Astrocyte (in vitro differentiated cells and primary cell): ENCODE results near the gene DQX1. TPM values are rescaled to one million over a fixed set of nuclear protein-coding genes. Genes with fewer than 3 reads are reported as not detected.

Experiments used
- DNase-seq: peaks from one replicate; pipeline ENCODE4 v3.0.0-alpha.2; 2010; ENCODE audit warnings: low read depth
- FAIRE-seq: peaks from 2 replicates; lab custom pipeline; 2011; peaks lifted over from hg19 to GRCh38; lab: Jason Lieb, UNC
- H2AFZ ChIP-seq: 2 replicates; pipeline ENCODE4 v1.6.0; 2012; ENCODE audit warnings: low read depth, low read length, inconsistent platforms
- H3K27ac ChIP-seq: 2 replicates; pipeline ENCODE4 v1.5.1; 2011; ENCODE audit warnings: low read depth, low read length, inconsistent platforms
- H3K27me3 ChIP-seq: 2 replicates; pipeline ENCODE4 v1.6.0; 2011; ENCODE audit warnings: low read length, inconsistent platforms; ENCODE audit not compliant: insufficient read depth
- H3K36me3 ChIP-seq: 2 replicates; pipeline ENCODE4 v1.5.1; 2011; ENCODE audit warnings: low read length, inconsistent platforms; ENCODE audit not compliant: insufficient read depth
- H3K4me1 ChIP-seq: 2 replicates; pipeline ENCODE4 v1.5.1; 2011; ENCODE audit warnings: low read length, inconsistent platforms; ENCODE audit not compliant: insufficient read depth
- H3K4me2 ChIP-seq: 2 replicates; pipeline ENCODE4 v1.6.0; 2012; ENCODE audit warnings: low read length, inconsistent platforms
- H3K4me3 ChIP-seq: 2 replicates; pipeline ENCODE4 v1.5.1; 2011; ENCODE audit warnings: low read depth, mild to moderate bottlenecking, low read length, inconsistent platforms; ENCODE audit not compliant: insufficient read depth
- H3K79me2 ChIP-seq: 2 replicates; pipeline ENCODE4 v1.6.0; 2012; ENCODE audit warnings: mild to moderate bottlenecking, low read length, inconsistent platforms; ENCODE audit not compliant: insufficient read depth
- H3K9ac ChIP-seq: 2 replicates; pipeline ENCODE4 v1.6.0; 2012; ENCODE audit warnings: mild to moderate bottlenecking, low read length, inconsistent platforms
- H3K9me3 ChIP-seq: 2 replicates; pipeline ENCODE4 v1.5.1; 2012; ENCODE audit warnings: low read depth, mild to moderate bottlenecking, low read length, inconsistent platforms; ENCODE audit not compliant: insufficient read depth
- H4K20me1 ChIP-seq: 2 replicates; pipeline ENCODE4 v1.6.0; 2012; ENCODE audit warnings: low read length, inconsistent platforms; ENCODE audit not compliant: insufficient read depth
- H3K27ac Mint-ChIP-seq: one replicate; pipeline ENCODE4 v1.8.0; 2021; ENCODE audit warnings: mild to moderate bottlenecking, mixed read lengths; ENCODE audit not compliant: unreplicated experiment
- H3K27me3 Mint-ChIP-seq: one replicate; pipeline ENCODE4 v1.8.0; 2021; ENCODE audit warnings: low read depth, mixed read lengths; ENCODE audit not compliant: unreplicated experiment
- H3K36me3 Mint-ChIP-seq: one replicate; pipeline ENCODE4 v1.8.0; 2021; ENCODE audit warnings: low read depth, mixed read lengths; ENCODE audit not compliant: unreplicated experiment
- H3K4me1 Mint-ChIP-seq: one replicate; pipeline ENCODE4 v1.8.0; 2021; ENCODE audit warnings: low read depth, mixed read lengths; ENCODE audit not compliant: unreplicated experiment
- H3K4me3 Mint-ChIP-seq: one replicate; pipeline ENCODE4 v1.8.0; 2021; ENCODE audit warnings: mild to moderate bottlenecking, moderate library complexity, mixed read lengths; ENCODE audit not compliant: unreplicated experiment
- H3K9me3 Mint-ChIP-seq: one replicate; pipeline ENCODE4 v1.8.0; 2021; ENCODE audit warnings: mild to moderate bottlenecking, mixed read lengths; ENCODE audit not compliant: unreplicated experiment
- EZH2 ChIP-seq: IDR thresholded peaks from 2 replicates; pipeline ENCODE4 v1.6.1; 2012; ENCODE audit warnings: mild to moderate bottlenecking, low read length, inconsistent platforms; ENCODE audit not compliant: insufficient read depth
- total RNA-seq: library from RNA; stranded (reverse); gene quantifications from 2 replicates; pipeline ENCODE4 v1.2.1, GENCODE V29; 2021
- TF ChIP-seq, protein P1 (sequence below): IDR thresholded peaks from 2 replicates; pipeline ENCODE4 v1.5.1; 2011; ENCODE audit warnings: low read depth, mild to moderate bottlenecking, inconsistent platforms, low read length, moderate library complexity; ENCODE audit not compliant: insufficient read depth

Gene DQX1
- total RNA-seq, 1 donor from 2014 or later: 0.73 TPM

DNA sequence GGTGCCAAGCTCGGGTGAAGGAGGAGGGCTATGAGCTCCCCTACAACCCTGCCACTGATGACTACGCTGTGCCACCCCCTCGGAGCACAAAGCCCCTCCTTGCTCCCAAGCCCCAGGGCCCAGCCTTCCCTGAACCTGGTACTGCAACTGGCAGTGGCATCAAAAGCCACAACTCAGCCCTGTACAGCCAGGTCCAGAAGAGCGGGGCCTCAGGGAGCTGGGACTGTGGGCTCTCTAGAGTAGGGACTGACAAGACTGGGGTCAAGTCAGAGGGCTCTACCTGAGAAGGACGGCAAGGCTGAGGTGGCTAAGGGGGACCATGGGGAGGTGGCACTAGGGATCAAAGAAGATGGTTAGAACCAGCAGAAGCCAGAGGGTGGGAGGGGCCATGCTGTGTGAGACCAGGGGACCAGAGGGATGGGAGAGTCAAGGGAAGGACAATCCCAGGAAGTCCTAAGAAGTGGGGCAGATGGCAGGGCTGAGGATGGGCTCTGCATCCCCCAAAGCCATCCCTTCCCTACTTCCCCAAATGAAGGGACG, 30.9 kb upstream of the DQX1 start:
- no peak for FAIRE-seq

DNA sequence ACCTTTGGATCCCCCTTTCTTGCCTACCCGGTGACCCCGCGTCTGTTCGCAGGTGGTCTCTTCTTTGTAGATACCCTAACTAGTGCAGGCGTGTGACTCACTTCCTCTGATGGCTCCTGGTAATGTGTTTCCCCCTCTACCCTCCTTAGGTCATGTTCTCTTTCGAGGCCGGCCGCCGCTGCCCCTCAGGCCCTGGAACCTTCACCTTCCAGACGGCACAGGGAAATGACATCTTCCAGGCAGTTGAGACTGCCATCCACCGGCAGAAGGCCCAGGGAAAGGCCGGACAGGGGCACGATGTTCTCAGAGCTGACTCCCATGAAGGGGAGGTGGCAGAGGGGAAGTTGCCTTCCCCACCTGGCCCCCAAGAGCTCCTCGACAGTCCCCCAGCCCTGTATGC, 30.1 kb upstream of the DQX1 start:
- Histone ChIP-seq H4K20me1 (peaks cover 11% of the 10 kb centered on the region), H3K4me2 (peak overlapping the region; percentile 90), H3K4me1 (peaks cover 18% of the 10 kb centered on the region), H3K27me3 (no peaks in the 10 kb centered on the region), H3K4me3 (no peak overlapping the region), H3K79me2 (peaks cover 46% of the 10 kb centered on the region), H2AFZ (no peak overlapping the region), H3K27ac (no peak overlapping the region), H3K36me3 (no peaks in the 10 kb centered on the region), H3K9ac (no peak overlapping the region), H3K9me3 (no peaks in the 10 kb centered on the region)
- Mint-ChIP-seq H3K4me3 (peak overlapping the region; percentile 95), H3K27me3 (no peaks in the 10 kb centered on the region), H3K36me3 (no peaks in the 10 kb centered on the region), H3K4me1 (peaks cover 7% of the 10 kb centered on the region), H3K9me3 (no peaks in the 10 kb centered on the region), H3K27ac (no peak overlapping the region)
- no peak for TF ChIP-seq EZH2
- TF ChIP-seq, protein P1, sequence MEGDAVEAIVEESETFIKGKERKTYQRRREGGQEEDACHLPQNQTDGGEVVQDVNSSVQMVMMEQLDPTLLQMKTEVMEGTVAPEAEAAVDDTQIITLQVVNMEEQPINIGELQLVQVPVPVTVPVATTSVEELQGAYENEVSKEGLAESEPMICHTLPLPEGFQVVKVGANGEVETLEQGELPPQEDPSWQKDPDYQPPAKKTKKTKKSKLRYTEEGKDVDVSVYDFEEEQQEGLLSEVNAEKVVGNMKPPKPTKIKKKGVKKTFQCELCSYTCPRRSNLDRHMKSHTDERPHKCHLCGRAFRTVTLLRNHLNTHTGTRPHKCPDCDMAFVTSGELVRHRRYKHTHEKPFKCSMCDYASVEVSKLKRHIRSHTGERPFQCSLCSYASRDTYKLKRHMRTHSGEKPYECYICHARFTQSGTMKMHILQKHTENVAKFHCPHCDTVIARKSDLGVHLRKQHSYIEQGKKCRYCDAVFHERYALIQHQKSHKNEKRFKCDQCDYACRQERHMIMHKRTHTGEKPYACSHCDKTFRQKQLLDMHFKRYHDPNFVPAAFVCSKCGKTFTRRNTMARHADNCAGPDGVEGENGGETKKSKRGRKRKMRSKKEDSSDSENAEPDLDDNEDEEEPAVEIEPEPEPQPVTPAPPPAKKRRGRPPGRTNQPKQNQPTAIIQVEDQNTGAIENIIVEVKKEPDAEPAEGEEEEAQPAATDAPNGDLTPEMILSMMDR: no peak
- no peak for DNase-seq
- FAIRE-seq: no peak

More for the DNA sequence above, 30.9 kb upstream of the DQX1 start:
- Histone ChIP-seq H3K79me2 (peaks cover 38% of the 10 kb centered on the region), H3K9me3 (no peaks in the 10 kb centered on the region), H3K9ac (no peak overlapping the region), H2AFZ (no peak overlapping the region), H3K27me3 (no peaks in the 10 kb centered on the region), H4K20me1 (peaks cover 11% of the 10 kb centered on the region), H3K36me3 (no peaks in the 10 kb centered on the region), H3K4me2 (no peak overlapping the region), H3K4me1 (peaks cover 18% of the 10 kb centered on the region), H3K4me3 (no peak overlapping the region), H3K27ac (no peak overlapping the region)
- H3K27me3 Mint-ChIP-seq: peaks cover under 1% of the 10 kb centered on the region
- H3K9me3 Mint-ChIP-seq: no peaks in the 10 kb centered on the region
- H3K36me3 Mint-ChIP-seq: no peaks in the 10 kb centered on the region
- H3K27ac Mint-ChIP-seq: no peak overlapping the region
- H3K4me3 Mint-ChIP-seq: no peak overlapping the region
- no peak for TF ChIP-seq EZH2
- TF ChIP-seq, protein P1: no peak
- peaks cover 7% of the 10 kb centered on the region for H3K4me1 Mint-ChIP-seq
- DNase-seq: no peak

DNA sequence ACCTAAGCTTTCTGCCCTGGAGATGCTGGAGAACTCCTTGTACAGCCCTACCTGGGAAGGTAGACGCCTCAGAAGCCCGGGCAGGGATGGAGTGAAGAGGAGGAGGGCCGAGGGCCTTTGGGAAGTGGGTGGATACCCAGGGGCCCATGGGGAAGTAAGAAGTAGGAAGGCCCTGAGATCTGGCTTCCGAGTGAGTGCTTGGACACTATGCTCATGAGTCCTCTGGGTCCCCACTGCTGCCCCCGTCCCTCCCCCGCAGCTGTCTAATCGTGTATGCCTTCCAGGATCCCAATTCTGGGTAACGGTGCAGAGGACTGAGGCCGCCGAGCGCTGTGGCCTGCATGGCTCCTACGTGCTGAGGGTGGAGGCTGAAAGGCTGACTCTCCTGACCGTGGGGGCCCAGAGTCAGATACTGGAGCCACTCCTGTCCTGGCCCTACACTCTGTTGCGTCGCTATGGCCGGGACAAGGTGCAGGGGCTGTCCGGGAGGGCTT, 29.6 kb upstream of the DQX1 start:
- Histone ChIP-seq H3K27me3 (no peaks in the 10 kb centered on the region), H3K4me2 (peak overlapping the region; percentile 90), H3K9ac (peak overlapping the region; percentile 82), H3K9me3 (no peaks in the 10 kb centered on the region), H2AFZ (peak overlapping the region; percentile 80), H3K36me3 (no peaks in the 10 kb centered on the region), H3K27ac (no peak overlapping the region), H3K79me2 (peaks cover 50% of the 10 kb centered on the region), H4K20me1 (peaks cover 11% of the 10 kb centered on the region), H3K4me1 (peaks cover 17% of the 10 kb centered on the region), H3K4me3 (peak overlapping the region; percentile 85)
- no peak for DNase-seq
- no peak for FAIRE-seq
- no peak for TF ChIP-seq EZH2
- TF ChIP-seq, protein P1: no peak
- Mint-ChIP-seq H3K27me3 (no peaks in the 10 kb centered on the region), H3K4me1 (peaks cover 7% of the 10 kb centered on the region), H3K36me3 (no peaks in the 10 kb centered on the region), H3K4me3 (peak overlapping the region; percentile 95), H3K27ac (peak overlapping the region; percentile 53), H3K9me3 (no peaks in the 10 kb centered on the region)
